NCI-H1436 treated with DMSO at 0.1 percent for 48 hours (cell line): ENCODE results near the gene MKRN1.
"Not testable (repeated sequence)": the region's sequence is repeated elsewhere in the genome, so short reads cannot be mapped to it uniquely, and the experiment has no call there.

Experiments used
- DNase-seq: peaks from one replicate; lab custom pipeline; 2025; lab: John Stamatoyannopoulos, UW

MKRN1 gene

GRCh38 chr7:140435252-140435895 lies 43.9 kb downstream of the MKRN1 start:
- no peak for DNase-seq

- DNase-seq = no peak
Measured at GRCh38 chr7:140433396-140433795, 45.9 kb downstream of the MKRN1 start.

- no peak for DNase-seq
Measured at GRCh38 chr7:140426130-140426529, 53.2 kb downstream of the MKRN1 start.

GRCh38 chr7:140425718-140426117 lies 53.6 kb downstream of the MKRN1 start:
- DNase-seq = no peak

- no peak for DNase-seq
Measured at GRCh38 chr7:140423501-140423900, 55.8 kb downstream of the MKRN1 start.

GRCh38 chr7:140421521-140421920 lies 57.8 kb downstream of the MKRN1 start:
- DNase-seq = no peak

- DNase-seq = no peak
Measured at GRCh38 chr7:140418653-140419052, 60.7 kb downstream of the MKRN1 start.

GRCh38 chr7:140418156-140418472 lies 61.2 kb downstream of the MKRN1 start:
- DNase-seq = not testable (repeated sequence)

GRCh38 chr7:140417456-140418155 lies 61.7 kb downstream of the MKRN1 start:
- DNase-seq = no peak

- DNase-seq = no peak
Measured at GRCh38 chr7:140416560-140416959, 62.7 kb downstream of the MKRN1 start.

GRCh38 chr7:140415816-140416215 lies 63.5 kb downstream of the MKRN1 start:
- DNase-seq = not testable (repeated sequence)

GRCh38 chr7:140415361-140415760 lies 63.9 kb downstream of the MKRN1 start:
- no peak for DNase-seq

GRCh38 chr7:140404565-140405065 lies 74.7 kb downstream of the MKRN1 start:
- no peak for DNase-seq

GRCh38 chr7:140403878-140404564 lies 75.3 kb downstream of the MKRN1 start, which contains the start of gene RAB19:
Gene RAB19 (plus strand): TSS chr7:140404058. CDS start chr7:140407647, 3,589 bp downstream.
- no peak for DNase-seq
